22Rv1 (cell line): ENCODE data around the gene PAQR8.

ENCODE experiments used
- H3K27ac ChIP-seq: fragments of 450-650 bp; 2 replicates; pipeline ENCODE4 v1.5.1; 2017
- ZFX ChIP-seq: fragments of 450-650 bp; IDR thresholded peaks from 2 replicates; pipeline ENCODE4 v1.6.1; 2017; ENCODE audit warnings: antibody characterized with exemption, borderline replicate concordance
- TF ChIP-seq, protein P1 (sequence below): fragments of 450-650 bp; IDR thresholded peaks from 2 replicates; pipeline ENCODE4 v1.5.1; 2017; ENCODE audit warnings: mild to moderate bottlenecking

PAQR8 gene

DNA sequence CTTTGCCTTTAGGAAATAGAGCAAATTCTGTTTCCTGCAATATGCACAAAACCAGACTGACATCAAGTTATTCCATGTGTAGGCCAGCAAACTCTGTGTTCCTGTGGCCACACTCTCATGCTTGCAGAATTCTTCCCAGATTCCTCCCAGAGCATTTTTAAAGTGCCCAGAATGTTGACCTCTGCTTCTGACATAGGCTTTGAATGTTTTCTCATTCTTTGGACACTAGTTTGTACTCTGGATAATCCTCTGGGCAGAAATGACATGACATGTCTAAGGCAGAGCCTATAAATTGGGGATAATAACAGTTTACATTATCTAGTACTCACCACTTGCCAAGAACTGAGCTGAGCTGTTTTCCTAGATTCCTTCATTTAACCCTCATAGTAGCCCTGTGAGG lies 49.0 kb downstream of the PAQR8 start:
- no peak overlapping the region for H3K27ac ChIP-seq
- no peak for TF ChIP-seq ZFX
- TF ChIP-seq, protein P1, sequence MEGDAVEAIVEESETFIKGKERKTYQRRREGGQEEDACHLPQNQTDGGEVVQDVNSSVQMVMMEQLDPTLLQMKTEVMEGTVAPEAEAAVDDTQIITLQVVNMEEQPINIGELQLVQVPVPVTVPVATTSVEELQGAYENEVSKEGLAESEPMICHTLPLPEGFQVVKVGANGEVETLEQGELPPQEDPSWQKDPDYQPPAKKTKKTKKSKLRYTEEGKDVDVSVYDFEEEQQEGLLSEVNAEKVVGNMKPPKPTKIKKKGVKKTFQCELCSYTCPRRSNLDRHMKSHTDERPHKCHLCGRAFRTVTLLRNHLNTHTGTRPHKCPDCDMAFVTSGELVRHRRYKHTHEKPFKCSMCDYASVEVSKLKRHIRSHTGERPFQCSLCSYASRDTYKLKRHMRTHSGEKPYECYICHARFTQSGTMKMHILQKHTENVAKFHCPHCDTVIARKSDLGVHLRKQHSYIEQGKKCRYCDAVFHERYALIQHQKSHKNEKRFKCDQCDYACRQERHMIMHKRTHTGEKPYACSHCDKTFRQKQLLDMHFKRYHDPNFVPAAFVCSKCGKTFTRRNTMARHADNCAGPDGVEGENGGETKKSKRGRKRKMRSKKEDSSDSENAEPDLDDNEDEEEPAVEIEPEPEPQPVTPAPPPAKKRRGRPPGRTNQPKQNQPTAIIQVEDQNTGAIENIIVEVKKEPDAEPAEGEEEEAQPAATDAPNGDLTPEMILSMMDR, result no peak

DNA sequence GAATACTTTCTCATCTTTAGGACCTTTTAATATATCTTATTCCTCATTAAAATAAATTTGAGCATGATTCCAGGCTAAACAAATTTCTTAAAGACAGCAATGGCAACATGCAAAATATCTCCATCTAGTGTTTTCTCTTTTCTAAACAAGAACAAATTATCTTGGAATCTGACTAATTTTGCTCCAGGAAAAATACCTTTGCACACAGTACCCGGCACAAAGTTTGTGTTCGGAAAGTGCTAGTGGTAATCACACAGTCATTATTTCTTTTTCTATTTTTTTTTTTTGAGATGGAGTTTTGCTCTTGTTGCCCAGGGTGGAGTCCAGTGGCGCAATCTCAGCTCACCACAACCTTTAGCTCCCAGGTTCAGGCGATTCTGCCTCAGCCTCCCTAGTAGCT lies 50.0 kb downstream of the PAQR8 start:
- TF ChIP-seq ZFX, result no peak
- TF ChIP-seq, protein P1, result no peak
- H3K27ac ChIP-seq, result no peak overlapping the region

DNA sequence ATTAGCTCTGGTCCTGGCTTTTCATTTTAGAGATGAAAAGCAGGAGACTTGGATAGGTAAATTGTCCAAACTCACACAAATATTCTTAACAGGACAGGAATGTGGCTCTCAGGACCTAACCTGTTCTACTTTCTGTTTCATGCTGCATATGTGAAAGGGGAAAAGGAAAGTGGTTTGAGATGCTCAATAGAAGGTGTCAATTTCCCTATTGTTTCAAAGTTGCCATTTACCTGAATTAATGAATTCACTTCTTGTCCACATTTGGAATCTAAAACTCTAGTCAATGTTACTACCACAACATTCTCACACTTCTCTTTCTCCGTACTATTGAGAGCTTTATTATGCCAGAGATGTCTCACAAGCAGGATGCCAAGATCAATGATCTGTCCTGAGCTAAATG lies 53.4 kb downstream of the PAQR8 start:
- no peak overlapping the region for H3K27ac ChIP-seq
- TF ChIP-seq, protein P1, result no peak
- TF ChIP-seq ZFX, result no peak

DNA sequence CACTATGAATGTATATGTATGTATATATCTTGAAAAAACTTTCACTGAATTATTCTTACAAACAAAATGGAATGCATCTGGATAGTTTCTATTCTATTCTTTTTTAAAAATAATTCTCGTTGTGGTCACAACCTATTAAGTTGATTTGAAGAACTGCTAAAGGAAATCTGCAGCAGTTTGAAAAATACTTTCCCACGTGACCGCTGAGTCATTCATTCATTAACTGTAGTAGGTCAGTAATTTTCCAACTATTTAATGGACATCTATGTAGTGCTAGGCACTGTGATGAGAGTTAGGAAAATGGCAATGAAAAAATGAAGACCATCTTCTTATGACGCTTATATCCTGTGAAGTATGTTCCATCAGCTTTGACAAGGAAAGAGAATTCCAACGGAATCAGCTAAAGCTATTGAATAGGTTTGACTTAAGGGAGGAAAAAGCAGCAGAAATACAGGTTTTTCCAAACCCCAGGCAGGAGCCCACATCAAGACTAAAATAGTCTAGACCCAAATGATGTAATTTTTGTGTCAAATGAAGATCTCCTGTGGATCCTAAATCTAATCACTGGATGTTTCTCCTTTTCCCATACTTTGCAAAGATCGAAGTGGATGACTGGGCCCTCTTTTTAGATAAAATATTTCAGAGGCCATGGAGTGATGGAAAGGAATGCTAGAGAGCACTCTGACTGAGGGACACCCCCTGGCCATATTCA lies 54.1 kb downstream of the PAQR8 start:
- H3K27ac ChIP-seq, result no peak overlapping the region
- TF ChIP-seq ZFX, result no peak
- TF ChIP-seq, protein P1, result no peak

DNA sequence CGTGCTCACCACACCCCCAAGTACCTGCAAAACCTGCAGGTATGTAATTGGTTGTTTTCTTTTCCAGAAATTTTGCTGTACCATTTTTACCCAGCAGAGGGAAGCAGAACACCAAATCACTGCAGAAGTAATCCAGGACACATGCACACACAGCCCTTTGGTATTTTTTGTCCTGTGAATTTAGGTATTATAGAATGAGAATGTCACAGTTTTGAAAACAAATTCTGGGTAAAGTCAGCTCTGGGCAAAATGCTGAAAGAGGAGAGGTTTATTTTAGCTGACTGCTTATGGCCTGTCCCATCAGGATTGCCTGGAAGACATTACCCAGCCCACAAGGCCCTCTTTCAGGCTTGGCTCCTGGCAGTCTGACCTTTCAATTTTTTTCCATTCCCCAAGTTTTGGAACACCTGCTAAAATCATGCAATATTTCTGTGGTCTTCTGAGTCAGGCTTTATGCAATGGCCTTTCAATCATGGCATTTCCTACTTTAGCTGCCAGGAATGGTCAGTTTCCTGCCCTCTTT lies 54.7 kb downstream of the PAQR8 start:
- no peak for TF ChIP-seq ZFX
- TF ChIP-seq, protein P1, result peak; percentile 85
- H3K27ac ChIP-seq, result no peak overlapping the region

DNA sequence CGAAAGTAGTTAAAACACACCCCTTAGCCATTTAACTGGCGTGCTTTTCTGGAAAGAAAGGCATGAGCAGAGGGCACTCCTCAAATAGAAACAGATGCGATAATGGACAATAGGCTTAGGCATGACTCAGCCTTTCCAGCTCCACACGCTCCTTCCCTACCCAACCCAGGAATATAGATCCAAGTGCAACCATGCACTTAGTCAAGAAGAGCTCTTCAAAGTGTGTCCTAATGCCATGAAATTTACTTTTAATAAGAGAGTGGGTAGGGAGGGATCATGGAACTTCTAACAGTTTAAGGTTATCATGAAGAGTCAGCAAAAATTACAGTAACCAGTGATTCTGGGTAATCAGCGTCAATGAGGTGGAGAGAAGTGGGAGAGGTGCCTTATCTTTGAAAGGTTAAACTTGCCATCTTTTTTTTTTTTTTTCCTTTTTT lies 55.7 kb downstream of the PAQR8 start:
- no peak overlapping the region for H3K27ac ChIP-seq
- TF ChIP-seq, protein P1, result no peak
- no peak for TF ChIP-seq ZFX

DNA sequence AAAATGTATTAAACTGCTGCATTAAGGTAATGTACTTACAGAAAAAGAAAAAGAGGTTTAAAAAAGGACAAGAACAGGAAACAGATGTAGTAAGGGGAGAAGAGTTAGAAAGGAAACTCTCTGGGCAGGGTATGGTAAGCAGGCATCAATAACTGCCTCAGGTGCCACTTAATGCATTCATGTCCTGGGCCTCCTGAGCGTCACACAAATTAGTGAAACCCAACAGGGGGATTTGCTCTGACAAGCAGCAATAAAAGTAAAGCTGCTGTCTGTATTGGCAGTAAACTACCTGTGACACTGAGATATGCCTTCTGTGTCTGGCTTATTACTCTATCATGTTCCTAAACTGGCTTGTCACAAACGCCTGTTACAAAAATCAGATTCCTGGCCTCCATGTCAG lies 56.7 kb downstream of the PAQR8 start:
- no peak overlapping the region for H3K27ac ChIP-seq
- TF ChIP-seq, protein P1, result no peak
- no peak for TF ChIP-seq ZFX
